NB4 (cell line): ENCODE results near the gene PAPOLA.

Source experiments
- DNase-seq: peaks from one replicate; pipeline ENCODE4 v3.0.0; 2010; ENCODE audit warnings: low read depth
- H3K4me3 ChIP-seq: one replicate; pipeline ENCODE4 v1.5.1; 2011; ENCODE audit warnings: mild to moderate bottlenecking, low read depth, low read length, moderate library complexity
- MYC ChIP-seq: IDR thresholded peaks from 2 replicates; pipeline ENCODE4 v1.6.1; 2011; ENCODE audit warnings: low read depth, low read length
- POLR2A ChIP-seq: IDR thresholded peaks from 2 replicates; pipeline ENCODE4 v1.6.1; 2011; ENCODE audit warnings: mild to moderate bottlenecking; ENCODE audit not compliant: insufficient read length; ENCODE audit errors: extremely low read depth
- TF ChIP-seq, protein P1 (sequence below): IDR thresholded peaks from one replicate; pipeline ENCODE4 v1.5.1; 2012; ENCODE audit warnings: low read depth, low read length
- TF ChIP-seq, protein P2 (sequence below): IDR thresholded peaks from 2 replicates; pipeline ENCODE4 v1.6.1; 2011; ENCODE audit warnings: low read depth, low read length

The PAPOLA gene

DNA sequence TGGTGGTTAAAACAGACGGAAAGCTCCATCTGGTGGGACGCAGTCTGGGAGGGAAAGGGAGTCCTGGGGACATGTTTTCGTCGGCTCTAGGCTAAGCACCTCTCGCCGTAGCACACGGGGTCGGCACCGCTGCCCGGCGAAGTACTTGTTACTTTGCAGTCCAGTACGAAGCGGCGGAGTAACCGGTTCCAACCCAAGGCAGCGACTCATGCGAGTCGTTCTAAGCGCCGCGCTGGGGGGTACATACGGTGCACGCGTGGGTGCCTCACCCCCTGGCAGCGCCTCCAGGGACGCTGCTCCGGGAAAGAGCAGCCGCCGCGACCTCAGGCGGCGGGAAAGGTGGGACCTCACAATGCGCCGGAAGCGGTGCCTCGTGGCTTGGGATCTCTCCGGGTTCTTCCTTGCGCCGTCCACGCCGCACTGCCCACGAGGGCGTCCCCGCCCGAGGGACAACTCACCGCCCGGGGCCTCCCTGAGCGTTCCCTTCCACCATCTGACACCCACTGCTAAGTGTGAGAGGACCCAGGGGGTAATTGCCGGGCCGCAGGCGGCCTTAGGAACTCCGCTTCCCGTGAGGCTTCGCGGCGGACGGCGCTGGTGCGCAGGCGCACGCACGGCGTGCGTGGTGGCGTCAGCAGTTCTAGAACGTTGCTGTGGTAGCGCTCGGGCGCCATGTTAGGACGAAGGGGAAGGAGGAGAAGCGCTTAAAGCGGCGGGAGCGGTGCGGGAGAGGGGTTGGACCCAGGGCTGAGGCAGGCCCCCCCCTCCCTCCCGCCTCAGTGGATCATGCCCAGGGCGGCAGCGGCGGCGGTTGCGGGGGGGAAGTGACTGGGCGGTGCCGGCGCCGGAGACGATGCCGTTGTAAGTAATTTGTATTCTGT, at the start of gene PAPOLA:
PAPOLA (plus strand) TSS at position 643 of the 881 bp plus-strand sequence; CDS start at position 854, 211 bp downstream.
- H3K4me3 ChIP-seq, result peak within 1 kb of the TSS; percentile 96
- DNase-seq, result peak; percentile 97
- TF ChIP-seq, protein P1, sequence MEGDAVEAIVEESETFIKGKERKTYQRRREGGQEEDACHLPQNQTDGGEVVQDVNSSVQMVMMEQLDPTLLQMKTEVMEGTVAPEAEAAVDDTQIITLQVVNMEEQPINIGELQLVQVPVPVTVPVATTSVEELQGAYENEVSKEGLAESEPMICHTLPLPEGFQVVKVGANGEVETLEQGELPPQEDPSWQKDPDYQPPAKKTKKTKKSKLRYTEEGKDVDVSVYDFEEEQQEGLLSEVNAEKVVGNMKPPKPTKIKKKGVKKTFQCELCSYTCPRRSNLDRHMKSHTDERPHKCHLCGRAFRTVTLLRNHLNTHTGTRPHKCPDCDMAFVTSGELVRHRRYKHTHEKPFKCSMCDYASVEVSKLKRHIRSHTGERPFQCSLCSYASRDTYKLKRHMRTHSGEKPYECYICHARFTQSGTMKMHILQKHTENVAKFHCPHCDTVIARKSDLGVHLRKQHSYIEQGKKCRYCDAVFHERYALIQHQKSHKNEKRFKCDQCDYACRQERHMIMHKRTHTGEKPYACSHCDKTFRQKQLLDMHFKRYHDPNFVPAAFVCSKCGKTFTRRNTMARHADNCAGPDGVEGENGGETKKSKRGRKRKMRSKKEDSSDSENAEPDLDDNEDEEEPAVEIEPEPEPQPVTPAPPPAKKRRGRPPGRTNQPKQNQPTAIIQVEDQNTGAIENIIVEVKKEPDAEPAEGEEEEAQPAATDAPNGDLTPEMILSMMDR, result no peak
- TF ChIP-seq, protein P2, sequence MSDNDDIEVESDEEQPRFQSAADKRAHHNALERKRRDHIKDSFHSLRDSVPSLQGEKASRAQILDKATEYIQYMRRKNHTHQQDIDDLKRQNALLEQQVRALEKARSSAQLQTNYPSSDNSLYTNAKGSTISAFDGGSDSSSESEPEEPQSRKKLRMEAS, result 0 out of 2 replicates have a peak, but pooled peaks have one; percentile 34
- TF ChIP-seq MYC, result peak; percentile 78
- TF ChIP-seq POLR2A, result peak; percentile 91

DNA sequence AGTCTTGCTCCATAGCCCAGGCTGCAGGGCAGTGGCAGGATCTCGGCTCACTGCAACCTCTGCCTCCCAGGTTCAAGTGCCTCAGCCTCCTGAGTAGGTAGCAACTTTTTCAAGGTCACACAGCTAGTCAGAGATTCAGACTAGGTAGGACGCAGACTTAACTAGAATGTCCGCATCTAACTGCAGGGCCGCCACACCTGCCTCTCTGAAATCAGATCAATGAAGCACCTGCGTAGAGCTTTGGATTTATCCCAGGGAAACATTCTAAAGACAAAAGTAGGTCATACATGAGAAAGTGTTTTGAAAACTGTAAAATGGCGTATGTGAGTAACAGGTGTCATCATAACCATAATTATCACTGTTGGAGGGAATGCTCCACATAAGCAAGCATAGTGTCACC, 49.5 kb upstream of the PAPOLA start:
- TF ChIP-seq, protein P2, result no peak
- TF ChIP-seq MYC (no peak), POLR2A (no peak)
- TF ChIP-seq, protein P1, result no peak
- no peak overlapping the region for H3K4me3 ChIP-seq
- DNase-seq, result no peak

DNA sequence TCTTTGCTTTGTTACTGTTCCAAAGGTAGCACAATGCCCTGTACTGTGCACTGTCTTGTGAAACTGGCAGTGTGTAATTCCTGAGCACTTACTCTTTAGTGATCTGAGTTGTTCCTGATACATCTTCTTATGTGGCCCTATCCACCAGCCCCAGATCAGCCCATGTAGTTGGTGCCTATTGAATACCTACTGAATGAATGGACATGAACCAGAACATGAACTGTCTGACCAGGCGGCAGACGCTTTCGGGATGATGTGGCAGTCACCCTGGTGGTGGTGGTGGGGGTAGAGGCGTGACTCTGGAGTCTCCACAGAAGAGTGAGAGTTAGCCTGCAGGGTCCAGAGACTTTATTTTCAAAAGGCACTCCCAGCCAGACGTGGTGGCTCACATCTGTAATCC, 46.6 kb upstream of the PAPOLA start:
- no peak overlapping the region for H3K4me3 ChIP-seq
- no peak for DNase-seq
- TF ChIP-seq, protein P2, result no peak
- no peak for TF ChIP-seq POLR2A
- TF ChIP-seq, protein P1, result no peak
- TF ChIP-seq MYC, result no peak

DNA sequence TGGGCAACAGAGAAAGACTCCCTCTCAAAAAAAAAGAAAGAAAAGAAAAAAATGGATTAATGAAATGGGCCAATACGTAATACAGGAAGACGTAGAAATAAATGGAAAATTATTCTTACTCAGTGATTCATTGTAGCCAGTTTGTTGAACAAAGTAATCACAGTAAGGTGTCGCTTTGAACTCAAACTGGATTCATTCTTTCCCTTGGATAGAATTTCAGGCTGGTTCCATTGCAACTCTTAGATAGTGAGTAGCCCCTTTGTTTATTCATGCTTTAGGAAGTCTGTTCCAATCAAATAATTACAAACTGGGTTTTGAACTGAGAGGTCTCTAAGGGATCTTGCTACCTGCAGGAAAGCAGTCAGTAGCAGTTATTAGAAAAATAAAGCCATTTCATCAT, 42.3 kb upstream of the PAPOLA start:
- no peak for DNase-seq
- TF ChIP-seq, protein P2, result no peak
- TF ChIP-seq MYC (no peak), POLR2A (no peak)
- TF ChIP-seq, protein P1, result no peak
- H3K4me3 ChIP-seq, result no peak overlapping the region

DNA sequence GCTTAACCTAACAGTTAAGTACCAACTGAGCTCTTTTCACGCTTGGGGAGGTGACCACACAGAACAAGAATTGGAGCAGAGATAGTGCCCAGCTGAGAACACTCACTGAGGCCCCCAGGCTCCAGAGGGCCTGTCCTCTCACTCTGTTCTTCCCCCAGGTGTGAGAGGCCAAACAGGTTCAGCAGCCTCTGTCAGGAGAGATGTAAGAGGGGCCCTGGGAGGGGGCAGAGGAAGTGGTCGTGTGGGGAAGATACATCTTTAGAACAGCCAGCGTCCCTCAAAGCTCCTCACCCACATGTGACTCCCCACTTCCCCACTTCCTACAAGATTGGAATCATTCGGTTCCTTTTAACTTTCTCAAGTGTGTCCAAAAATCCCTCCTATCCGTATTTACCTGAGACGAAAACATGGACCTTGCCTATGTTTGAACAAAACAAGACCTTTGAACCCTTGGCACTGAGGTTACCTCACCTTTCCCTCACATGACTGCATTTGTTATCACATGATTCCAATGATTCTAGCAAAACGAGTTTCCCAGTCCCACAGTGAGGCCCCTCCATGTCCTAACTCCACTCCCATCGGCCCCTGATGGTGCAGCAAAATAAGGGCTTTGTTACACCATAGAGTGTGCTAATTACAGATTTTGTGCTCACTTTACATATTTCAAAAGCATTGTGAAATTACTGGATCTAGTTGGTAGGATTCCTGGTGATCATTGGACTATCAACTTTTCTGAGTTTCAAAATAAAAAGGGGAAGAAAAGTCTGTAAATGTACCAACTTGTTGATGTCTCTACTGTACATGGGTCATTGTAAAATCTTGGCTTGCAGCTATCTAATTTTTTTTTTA, 40.0 kb upstream of the PAPOLA start:
- H3K4me3 ChIP-seq, result no peak overlapping the region
- TF ChIP-seq POLR2A (no peak), MYC (no peak)
- TF ChIP-seq, protein P1, result no peak
- DNase-seq, result no peak
